Upper lobe of left lung (tissue), 4 donors: ENCODE results near the gene CDC45.

Source experiments
- POLR2A ChIP-seq, 4 donors: fragments of 450-650 bp; IDR thresholded peaks; one replicate each; pipeline ENCODE4 v1.5.1; 2016 to 2017; ENCODE audit warnings: antibody characterized with exemption in 4 of 4, mild to moderate bottlenecking in 2 of 4
- POLR2AphosphoS5 ChIP-seq, 2 donors: sonication (generic); formaldehyde crosslinking; IDR thresholded peaks; one replicate each; pipeline ENCODE4 v1.5.1; 2017; ENCODE audit warnings: antibody characterized with exemption in 2 of 2
- TF ChIP-seq, protein P1 (sequence below), 6 experiments: fragments of 450-650 bp in 4 of 6; fragments of 200-600 bp in 2 of 6; sonication (generic) in 2 of 6; IDR thresholded peaks; one replicate each; pipeline ENCODE4 v1.5.1; 2016 to 2019; ENCODE audit warnings: antibody characterized with exemption in 6 of 6

- TF ChIP-seq POLR2A (IDR thresholded peaks at IDR 0.05) (no peak), POLR2AphosphoS5 (IDR thresholded peaks at IDR 0.05) (no peak)
- TF ChIP-seq, protein P1, sequence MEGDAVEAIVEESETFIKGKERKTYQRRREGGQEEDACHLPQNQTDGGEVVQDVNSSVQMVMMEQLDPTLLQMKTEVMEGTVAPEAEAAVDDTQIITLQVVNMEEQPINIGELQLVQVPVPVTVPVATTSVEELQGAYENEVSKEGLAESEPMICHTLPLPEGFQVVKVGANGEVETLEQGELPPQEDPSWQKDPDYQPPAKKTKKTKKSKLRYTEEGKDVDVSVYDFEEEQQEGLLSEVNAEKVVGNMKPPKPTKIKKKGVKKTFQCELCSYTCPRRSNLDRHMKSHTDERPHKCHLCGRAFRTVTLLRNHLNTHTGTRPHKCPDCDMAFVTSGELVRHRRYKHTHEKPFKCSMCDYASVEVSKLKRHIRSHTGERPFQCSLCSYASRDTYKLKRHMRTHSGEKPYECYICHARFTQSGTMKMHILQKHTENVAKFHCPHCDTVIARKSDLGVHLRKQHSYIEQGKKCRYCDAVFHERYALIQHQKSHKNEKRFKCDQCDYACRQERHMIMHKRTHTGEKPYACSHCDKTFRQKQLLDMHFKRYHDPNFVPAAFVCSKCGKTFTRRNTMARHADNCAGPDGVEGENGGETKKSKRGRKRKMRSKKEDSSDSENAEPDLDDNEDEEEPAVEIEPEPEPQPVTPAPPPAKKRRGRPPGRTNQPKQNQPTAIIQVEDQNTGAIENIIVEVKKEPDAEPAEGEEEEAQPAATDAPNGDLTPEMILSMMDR (IDR thresholded peaks at IDR 0.05): no peak
Measured at GRCh38 chr22:19480173-19480568, 451 bp downstream of the CDC45 start.
